HL-60/S4 treated with retinoic acid at 250 ng/mL for 4 days and 3 days (cell line): ENCODE measurements around the gene ZNF594.
"Not testable (repeated sequence)": the region's sequence is repeated elsewhere in the genome, so short reads cannot be mapped to it uniquely, and the experiment has no call there.

ENCODE experiments used
- in situ Hi-C: fragments of 300-500 bp; cut with MboI; formaldehyde crosslinking; loops from 2 replicates; pipeline ENCODE4 v1.7.0; 2022; ENCODE audit warnings: low sequenced_read_pairs

Gene ZNF594

GRCh38 chr17:5203178-5203907 lies 11.7 kb upstream of the ZNF594 start:
- in situ Hi-C loops, result no loop called here

GRCh38 chr17:5201011-5201410 lies 9.3 kb upstream of the ZNF594 start:
- in situ Hi-C loops, result no loop called here

GRCh38 chr17:5200360-5200759 lies 8.7 kb upstream of the ZNF594 start:
- in situ Hi-C loops, result no loop called here

- in situ Hi-C loops, result no loop called here
These were observed 6.8 kb upstream of the ZNF594 start for GRCh38 chr17:5198472-5198871.

- in situ Hi-C loops, result no loop called here
These were observed 2.7 kb upstream of the ZNF594 start for GRCh38 chr17:5194346-5194745.

DNA sequence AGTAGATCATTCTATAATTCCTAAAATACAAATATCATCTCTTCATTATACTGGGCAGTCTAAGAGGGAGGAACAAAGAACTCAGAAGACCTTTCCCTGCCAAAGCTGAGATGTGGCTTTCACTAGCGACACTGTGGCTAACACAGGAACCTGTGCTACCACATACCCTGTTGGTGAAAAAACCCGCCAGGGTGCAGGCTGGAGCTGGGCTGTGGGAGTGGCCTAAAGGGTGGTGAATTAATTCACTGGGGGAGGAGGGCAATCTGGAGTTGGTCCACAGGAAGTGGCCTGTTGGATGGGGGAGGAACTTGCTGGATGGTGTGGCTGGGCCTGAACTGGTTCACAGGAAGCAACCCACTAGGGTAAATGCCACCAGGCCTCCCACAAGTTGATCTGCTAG lies 7.4 kb downstream of the ZNF594 start:
- in situ Hi-C loops, result no loop called here

GRCh38 chr17:5183410-5183793 lies 8.3 kb downstream of the ZNF594 start:
- in situ Hi-C loops, result no loop called here

DNA sequence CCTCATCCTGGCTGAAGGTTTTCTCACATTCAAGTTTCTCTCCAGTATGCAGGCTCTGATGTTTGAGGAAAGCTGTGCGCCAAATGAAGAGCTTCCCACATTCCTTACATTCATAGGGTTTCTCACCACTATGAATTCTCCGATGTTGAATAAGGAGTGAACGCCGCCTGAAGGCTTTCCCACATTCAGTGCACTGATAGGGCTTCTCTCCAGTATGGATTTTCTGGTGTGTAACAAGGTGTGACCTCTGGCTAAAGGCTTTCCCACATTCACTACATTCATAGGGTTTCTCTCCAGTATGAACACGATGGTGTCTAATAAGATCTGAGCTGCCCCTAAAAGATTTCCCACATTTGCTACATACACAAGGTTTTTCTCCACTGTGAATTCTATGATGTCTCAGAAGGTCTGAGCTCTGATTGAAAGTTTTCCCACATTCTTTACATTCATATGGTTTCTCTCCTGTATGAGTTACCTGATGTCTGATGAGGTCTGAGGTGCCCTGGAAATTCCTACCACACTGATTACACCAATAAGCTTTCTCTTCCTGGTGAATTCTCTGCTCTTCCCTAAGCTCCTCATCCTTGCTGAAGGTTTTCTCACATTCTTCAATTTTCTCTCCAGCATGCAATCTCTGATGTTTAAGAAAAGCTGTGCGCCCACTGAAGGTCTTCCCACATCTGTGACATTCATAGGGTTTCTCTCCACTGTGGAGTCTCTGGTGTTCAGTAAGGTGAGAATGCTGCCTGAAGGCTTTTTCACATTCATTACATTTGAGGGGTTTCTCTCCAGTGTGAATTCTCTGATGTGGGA lies 8.9 kb downstream of the ZNF594 start:
- in situ Hi-C loops, result no loop called here

DNA sequence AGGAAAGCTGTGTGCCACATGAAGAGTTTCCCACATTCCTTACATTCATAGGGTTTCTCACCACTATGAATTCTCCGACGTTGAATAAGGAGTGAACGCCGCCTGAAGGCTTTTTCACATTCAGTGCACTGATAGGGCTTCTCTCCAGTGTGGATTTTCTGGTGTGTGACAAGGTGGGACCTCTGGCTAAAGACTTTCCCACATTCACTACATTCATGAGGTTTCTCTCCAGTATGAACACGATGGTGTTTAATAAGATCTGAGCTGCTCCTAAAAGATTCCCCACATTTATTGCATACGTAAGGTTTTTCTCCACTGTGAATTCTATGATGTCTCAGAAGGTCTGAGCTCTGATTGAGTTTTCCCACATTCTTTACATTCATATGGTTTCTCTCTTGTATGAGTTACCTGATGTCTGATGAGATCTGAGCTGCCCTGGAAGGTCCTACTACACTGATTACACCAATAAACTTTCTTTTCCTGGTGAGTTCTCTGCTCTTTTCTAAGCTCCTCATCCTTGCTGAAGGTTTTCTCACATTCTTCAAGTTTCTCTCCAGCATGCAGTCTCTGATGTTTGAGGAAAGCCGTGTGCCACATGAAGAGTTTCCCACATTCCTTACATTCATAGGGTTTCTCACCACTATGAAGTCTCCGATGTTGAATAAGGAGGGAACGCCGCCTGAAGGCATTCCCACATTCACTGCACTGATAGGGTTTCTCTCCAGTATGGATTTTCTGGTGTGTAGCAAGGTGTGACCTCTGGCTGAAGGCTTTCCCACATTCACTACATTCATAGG lies 10.0 kb downstream of the ZNF594 start:
- in situ Hi-C loops, result no loop called here

- in situ Hi-C loops, result no loop called here
These were observed 12.7 kb downstream of the ZNF594 start for GRCh38 chr17:5179003-5179402.

DNA sequence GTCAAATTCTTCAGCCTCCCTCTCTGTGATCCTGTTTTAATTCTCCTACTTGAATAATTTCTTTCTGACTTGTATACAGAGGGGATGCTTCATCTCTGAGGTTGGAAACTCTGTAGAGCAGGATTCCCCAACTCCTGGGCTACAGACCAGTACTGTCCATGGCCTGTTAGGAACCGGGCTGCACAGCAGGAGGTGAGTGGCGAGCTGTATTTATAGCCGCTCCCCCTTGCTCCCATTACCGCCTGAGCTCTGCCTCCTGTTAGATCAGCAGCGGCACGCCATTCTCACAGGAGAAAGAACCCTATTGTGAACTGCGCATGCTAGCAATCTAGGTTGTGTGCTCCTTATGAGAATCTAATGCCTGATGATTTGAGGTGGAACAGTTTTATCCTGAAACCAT lies 16.6 kb downstream of the ZNF594 start:
- in situ Hi-C loops, result not testable (repeated sequence)

DNA sequence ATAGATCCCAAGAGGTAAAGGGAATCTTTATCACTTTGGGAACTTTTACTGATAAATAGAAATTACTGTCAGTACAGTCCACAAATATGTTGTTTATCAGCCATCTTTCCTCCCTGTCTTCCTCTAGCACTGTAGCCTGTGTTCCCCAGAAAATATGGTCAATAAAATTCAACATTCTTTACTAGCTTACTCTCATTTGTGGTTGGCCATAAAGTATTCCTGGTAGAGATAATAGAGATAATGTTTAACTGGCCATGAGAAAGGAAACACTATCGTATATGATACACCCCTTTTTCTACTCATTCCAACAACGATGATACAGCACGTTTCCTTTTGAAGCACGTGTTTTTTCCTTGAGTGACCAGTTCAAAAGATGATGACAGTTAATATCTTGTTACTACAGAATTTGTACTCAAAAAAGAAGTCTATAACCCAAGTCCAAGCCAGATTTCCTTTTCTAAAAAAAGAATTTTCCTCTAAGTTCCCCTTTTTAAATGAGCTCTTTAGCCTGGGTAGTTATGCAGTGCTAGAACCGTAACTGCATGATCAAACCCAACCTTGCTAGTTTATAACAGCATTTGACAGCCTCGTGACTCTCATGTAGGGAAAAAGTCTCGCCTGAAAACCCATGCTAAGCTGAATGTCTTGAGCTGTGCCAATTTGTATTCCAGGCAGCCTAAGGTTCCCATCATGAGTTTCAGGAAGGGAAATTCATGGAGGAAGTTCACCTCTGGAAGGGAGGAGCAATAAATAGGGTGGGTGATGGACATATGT lies 25.7 kb downstream of the ZNF594 start:
- in situ Hi-C loops, result not testable (repeated sequence)

DNA sequence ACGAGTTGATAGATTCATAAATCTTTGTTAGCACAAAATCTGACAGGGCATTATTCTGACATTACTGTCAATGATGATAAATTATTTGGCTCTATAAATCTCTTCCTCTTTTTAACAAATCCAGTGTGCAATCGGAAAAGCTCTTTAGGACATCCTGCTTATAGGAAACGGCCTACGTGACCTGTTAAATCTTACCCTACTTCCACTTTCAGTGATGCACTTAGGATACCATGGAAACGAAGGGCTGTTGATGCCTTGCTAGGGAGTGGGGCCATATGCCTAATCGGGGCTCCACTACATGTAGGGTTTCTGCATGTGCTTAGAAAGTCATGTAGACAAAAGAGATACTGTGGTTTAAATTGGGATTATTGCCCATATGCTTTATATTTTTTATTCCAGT lies 27.2 kb downstream of the ZNF594 start:
- in situ Hi-C loops, result no loop called here

GRCh38 chr17:5161793-5162192 lies 29.9 kb downstream of the ZNF594 start:
- in situ Hi-C loops, result not testable (repeated sequence)

DNA sequence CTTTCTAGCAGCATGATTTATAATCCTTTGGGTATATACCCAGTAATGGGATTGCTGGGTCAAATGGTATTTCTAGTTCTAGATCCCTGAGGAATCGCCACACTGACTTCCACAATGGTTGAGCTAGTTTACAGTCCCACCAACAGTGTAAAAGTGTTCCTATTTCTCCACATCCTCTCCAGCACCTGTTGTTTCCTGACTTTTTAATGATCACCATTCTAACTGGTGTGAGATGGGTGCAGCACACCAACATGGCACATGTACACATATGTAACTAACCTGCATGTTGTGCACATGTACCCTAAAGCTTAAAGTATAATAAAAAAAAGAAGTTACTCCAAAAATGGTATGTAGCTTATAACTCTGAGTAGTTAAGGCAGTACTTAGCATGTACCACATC lies 31.0 kb downstream of the ZNF594 start:
- in situ Hi-C loops, result not testable (repeated sequence)

DNA sequence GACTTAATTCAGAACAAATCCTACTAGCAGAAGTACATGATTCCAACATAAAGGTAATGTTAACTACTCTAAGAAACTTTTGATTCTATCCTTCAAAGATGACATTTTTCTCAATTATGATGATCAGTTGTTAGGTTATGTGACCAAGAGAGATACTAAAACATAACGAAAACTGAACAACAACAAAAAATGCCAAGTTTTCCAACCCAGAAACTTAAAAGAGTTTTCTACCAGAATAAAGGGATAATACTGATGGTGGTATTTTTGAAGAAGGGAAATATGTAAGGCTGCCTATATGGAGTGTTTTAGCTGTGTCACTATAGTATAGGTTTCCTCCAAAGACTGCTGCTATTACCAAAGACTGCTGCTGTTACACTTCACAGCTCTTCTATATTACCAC lies 45.5 kb downstream of the ZNF594 start:
- in situ Hi-C loops, result not testable (repeated sequence)

DNA sequence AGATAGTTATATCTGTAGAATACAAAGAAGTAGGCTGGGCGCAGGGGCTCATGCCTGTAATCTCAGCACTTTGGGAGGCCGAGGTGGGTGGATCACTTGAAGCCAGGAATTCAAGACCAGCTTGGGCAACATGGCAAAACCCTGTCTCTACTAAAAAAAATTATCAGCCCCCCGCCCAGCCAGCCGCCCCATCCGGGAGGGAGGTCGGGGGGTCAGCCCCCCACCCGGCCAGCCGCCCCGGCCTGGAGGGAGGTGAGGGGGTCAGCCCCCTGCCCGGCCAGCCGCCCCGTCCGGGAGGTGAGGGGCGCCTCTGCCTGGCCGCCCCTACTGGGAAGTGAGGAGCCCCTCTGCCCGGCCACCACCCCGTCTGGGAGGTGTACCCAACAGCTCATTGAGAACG lies 48.8 kb downstream of the ZNF594 start:
- in situ Hi-C loops, result not testable (repeated sequence)

DNA sequence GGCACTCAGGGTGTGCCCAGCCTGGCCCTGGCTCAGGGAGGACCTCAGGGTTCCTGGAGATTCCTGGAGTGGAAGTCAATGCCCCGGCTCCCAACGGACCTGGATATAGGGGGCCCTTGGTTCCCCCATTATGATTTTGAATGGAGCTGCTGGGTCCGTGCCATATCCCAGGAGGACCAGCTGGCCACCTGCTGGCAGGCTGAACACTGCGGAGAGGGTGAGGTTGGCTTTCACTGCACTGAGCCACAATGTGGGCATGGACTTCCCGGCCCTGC lies 52.3 kb downstream of the ZNF594 start:
- in situ Hi-C loops, result no loop called here

DNA sequence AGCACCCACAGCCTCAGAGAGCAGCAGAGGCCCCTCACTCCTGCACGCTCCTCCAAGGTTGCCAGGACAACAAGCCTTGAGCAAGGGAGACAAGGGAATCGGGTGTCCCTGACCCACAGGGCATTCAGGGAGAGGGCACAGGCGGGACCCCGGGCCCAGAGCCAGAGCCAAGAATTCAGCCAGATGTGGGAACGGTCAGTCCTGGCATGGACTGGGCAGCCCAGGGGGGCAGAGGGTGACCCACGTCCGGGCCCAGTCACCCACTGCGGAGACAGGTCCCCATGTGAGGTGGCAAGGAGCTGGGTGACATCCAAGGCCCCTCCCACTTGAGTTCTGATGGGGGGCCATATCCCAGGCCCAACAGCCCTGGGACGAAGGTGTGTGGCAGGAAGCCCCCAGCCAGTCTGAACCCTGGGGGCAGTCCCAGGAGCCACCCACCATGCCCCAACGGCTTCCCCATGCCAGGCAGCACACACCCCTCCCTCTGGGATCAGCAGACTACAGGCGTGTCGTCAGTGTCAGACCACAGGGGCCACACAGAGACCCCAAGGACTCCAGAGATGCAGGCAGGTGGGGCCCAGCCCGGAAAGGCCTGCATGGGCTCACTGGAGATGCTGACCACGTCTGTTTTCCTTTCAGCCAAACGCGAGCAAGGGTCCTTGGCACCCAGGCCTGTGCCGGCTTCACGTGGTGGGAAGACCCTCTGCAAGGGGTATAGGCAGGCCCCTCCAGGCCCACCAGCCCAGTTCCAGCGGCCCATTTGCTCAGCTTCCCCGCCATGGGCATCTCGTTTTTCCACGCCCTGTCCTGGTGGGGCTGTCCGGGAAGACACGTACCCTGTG lies 52.8 kb downstream of the ZNF594 start:
- in situ Hi-C loops, result no loop called here

GRCh38 chr17:5138198-5138544 lies 53.5 kb downstream of the ZNF594 start:
- in situ Hi-C loops, result not testable (repeated sequence)
